Gastrocnemius medialis (tissue), 4 donors: Measurements from ENCODE around the gene TMEM53. TPM values are rescaled to one million over a fixed set of nuclear protein-coding genes. Genes with fewer than 3 reads are reported as not detected.
"Not testable (repeated sequence)": the region's sequence is repeated elsewhere in the genome, so short reads cannot be mapped to it uniquely, and the experiment has no call there.

Source experiments
- ATAC-seq, 2 donors: fragments of 150-250 bp; one replicate each; pipeline ENCODE4 v1.9.1; 2016
- DNase-seq, 2 donors: peaks; one replicate each; pipeline ENCODE4 v3.0.0-alpha.2; 2019
- H3K27ac ChIP-seq, 4 donors: fragments of 200-600 bp; sonication (generic); 1 replicate in 1 of 4; 2 replicates in 3 of 4; pipeline ENCODE4 v1.5.1; 2016 to 2018; ENCODE audit warnings: mild to moderate bottlenecking in 2 of 4, moderate library complexity in 1 of 4
- H3K27me3 ChIP-seq, 3 donors: fragments of 200-600 bp; sonication (generic) in 2 of 3; 1 replicate in 1 of 3; 2 replicates in 2 of 3; pipeline versions ENCODE4 v1.5.1 to v1.6.0; 2016 to 2019; ENCODE audit warnings: mild to moderate bottlenecking in 1 of 3, moderate library complexity in 1 of 3
- H3K36me3 ChIP-seq, 2 donors: fragments of 200-600 bp; sonication (generic) in 1 of 2; one replicate each; pipeline ENCODE4 v1.5.1; 2017 to 2018
- H3K4me1 ChIP-seq, 2 donors: fragments of 200-600 bp; sonication (generic) in 1 of 2; one replicate each; pipeline ENCODE4 v1.5.1; 2016 to 2017; ENCODE audit warnings: mild to moderate bottlenecking in 2 of 2
- H3K4me3 ChIP-seq, 4 donors: fragments of 200-600 bp; sonication (generic) in 3 of 4; 1 replicate in 1 of 4; 2 replicates in 3 of 4; pipeline ENCODE4 v1.5.1; 2016 to 2019; ENCODE audit warnings: mild to moderate bottlenecking in 2 of 4
- H3K9me3 ChIP-seq, 3 donors: fragments of 200-600 bp; sonication (generic) in 2 of 3; 1 replicate in 1 of 3; 2 replicates in 2 of 3; pipeline ENCODE4 v1.5.1; 2016 to 2019
- CTCF ChIP-seq, 5 experiments: fragments of 450-650 bp in 3 of 5; fragments of 200-600 bp in 2 of 5; sonication (generic) in 2 of 5; IDR thresholded peaks in 4 of 5; conservative IDR thresholded peaks in 1 of 5; 1 replicate in 4 of 5; 2 replicates in 1 of 5; pipeline ENCODE4 v1.5.1; 2016 to 2019; ENCODE audit warnings: antibody characterized with exemption in 5 of 5, mild to moderate bottlenecking in 3 of 5, moderate library complexity in 3 of 5
- POLR2A ChIP-seq, 2 donors: fragments of 450-650 bp; IDR thresholded peaks; one replicate each; pipeline ENCODE4 v1.6.1; 2017; ENCODE audit warnings: antibody characterized with exemption in 2 of 2, mild to moderate bottlenecking in 2 of 2, moderate library complexity in 2 of 2
- in situ Hi-C, 4 donors: fragments of 200-750 bp; cut with MboI; loops; one replicate each; pipeline versions ENCODE4 v1.15.0 to v1.8.0; 2017; ENCODE audit warnings: low sequenced_read_pairs in 4 of 4
- intact Hi-C: fragments of 100-400 bp; cut with DNase I; formaldehyde crosslinking; loops from one replicate; pipeline ENCODE4 v1.15.1; 2023; ENCODE audit warnings: low total_unique reads
- total RNA-seq, 4 donors: library from RNA; depleted of rRNA; stranded (reverse); fragments of >200 nt; gene quantifications; one replicate each; pipeline versions ENCODE4 v1.1.0 to v1.2.3, GENCODE V29; 2016

Gene TMEM53
- total RNA-seq, 4 donors from 2014 or later: 2.6 to 5.9 (median 4.2) TPM

GRCh38 chr1:44672961-44673674, 1.2 kb downstream of the TMEM53 start:
- peak overlapping the region; percentile 88 to 99 (median 95) for H3K27ac ChIP-seq
- H3K27me3 ChIP-seq: no peaks in the 10 kb centered on the region
- H3K9me3 ChIP-seq: no peaks in the 10 kb centered on the region
- TF ChIP-seq POLR2A (IDR thresholded peaks at IDR 0.05) (no peak), CTCF (IDR thresholded peaks at IDR 0.05 in 4 of 5, conservative IDR thresholded peaks at IDR 0.05 in 1 of 5) (no peak)
- ATAC-seq (no peak), DNase-seq (no peak)
- H3K4me3 ChIP-seq: peak overlapping the region; percentile 62 to 88 (median 69)
- H3K4me1 ChIP-seq: peaks cover 21 to 44% of the 10 kb centered on the region in 2 donors
- intact Hi-C loops (loop anchor here (5.0 kb wide), 1 partner anchor 41 kb away; no protein-coding TSS in a partner anchor), in situ Hi-C loops (no loop called here)
- H3K36me3 ChIP-seq: no peaks in the 10 kb centered on the region

DNA sequence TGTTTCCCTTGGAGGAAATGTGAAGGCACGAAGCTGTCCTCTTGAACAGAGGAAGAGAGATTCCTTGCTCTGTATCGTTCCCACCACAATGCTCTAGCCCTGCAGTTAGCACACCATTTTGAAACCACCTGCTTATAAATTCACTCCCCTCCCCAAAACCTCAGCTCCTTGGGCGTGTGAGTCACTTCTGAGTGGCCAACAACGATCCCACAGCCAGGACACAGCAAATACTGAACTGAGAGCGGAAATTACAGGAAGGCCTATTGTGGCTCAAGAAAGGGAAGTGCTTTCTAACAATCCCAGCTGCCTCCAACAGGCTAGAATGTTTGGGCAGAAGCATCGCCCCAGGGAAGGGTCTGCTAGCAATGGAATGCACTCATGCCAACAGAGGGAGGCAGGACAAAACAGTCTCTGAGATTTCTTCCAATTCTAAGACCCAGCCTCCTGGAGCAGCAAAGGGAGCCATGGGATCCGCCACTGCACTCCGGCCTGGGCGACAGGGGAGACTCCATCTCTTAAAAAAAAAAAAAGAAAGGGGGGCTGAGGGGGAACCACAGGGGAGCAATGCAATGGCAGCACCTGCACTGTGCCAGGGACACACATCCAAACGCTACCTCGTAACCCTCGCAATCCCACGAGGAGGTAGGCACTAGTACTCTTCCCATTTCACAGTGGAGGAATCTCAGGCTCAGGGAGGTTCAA, 1.9 kb downstream of the TMEM53 start:
- Histone ChIP-seq H3K36me3 (no peaks in the 10 kb centered on the region), H3K4me3 (no peak overlapping the region), H3K27ac (peak overlapping the region; percentile 88 to 99 (median 95)), H3K27me3 (no peaks in the 10 kb centered on the region), H3K4me1 (peaks cover 21 to 44% of the 10 kb centered on the region in 2 donors), H3K9me3 (no peaks in the 10 kb centered on the region)
- ATAC-seq (no peak), DNase-seq (no peak)
- intact Hi-C loops: loop anchor here (5.0 kb wide), 1 partner anchor 40 kb away; no protein-coding TSS in a partner anchor
- in situ Hi-C loops: no loop called here
- TF ChIP-seq CTCF (IDR thresholded peaks at IDR 0.05 in 4 of 5, conservative IDR thresholded peaks at IDR 0.05 in 1 of 5): no peak
- no peak for TF ChIP-seq POLR2A (IDR thresholded peaks at IDR 0.05)

DNA sequence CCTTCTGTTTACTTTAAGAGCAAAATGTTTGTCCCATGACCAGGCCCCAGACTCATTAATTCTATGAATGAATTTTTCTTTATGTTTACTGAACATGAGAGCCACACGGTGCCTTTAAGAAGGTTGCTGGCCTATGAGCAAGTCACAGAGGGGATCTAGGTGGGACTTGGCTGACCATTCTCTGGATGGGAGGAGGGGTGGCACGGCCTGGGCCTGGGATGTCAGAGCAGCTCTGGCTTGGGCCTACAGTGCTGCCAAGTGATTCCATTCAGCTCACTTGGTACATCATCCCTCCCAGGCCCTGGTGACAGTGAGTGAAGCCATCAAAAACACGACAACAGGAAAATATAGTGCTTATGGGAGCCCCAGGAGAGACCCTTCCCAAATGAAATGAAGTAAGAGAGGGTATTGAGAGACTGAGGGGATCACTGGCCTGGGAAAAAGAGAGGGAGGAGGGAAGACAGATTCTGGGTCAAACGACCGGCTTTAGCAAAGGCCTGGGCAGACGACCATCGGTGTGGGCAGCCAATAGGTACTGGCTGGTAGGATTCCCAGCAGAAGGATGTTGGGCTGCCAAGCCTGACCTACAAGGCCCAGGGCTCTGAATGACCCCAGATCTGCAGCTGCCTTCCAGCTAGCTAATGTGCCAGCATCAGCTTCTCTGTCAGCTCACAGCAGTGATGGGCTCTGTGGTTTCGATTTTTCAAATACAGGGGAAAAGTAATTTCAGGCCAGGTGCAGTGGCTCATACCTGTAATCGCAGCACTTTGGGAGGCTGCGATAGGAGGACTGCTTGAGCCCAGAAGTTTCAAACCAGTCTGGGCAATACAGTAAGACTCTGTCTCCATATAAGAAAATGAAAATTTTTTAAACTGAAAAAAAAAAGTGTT, 3.3 kb downstream of the TMEM53 start:
- no peak overlapping the region for H3K4me3 ChIP-seq
- no peak for ATAC-seq
- H3K27ac ChIP-seq: no peak overlapping the region
- no peaks in the 10 kb centered on the region for H3K36me3 ChIP-seq
- DNase-seq: no peak
- in situ Hi-C loops (no loop called here), intact Hi-C loops (loop anchor here (5.0 kb wide), 1 partner anchor 39 kb away; no protein-coding TSS in a partner anchor)
- H3K9me3 ChIP-seq: no peaks in the 10 kb centered on the region
- TF ChIP-seq POLR2A (IDR thresholded peaks at IDR 0.05): no peak
- no peak for TF ChIP-seq CTCF (IDR thresholded peaks at IDR 0.05 in 4 of 5, conservative IDR thresholded peaks at IDR 0.05 in 1 of 5)
- no peaks in the 10 kb centered on the region for H3K27me3 ChIP-seq
- peaks cover 21 to 32% of the 10 kb centered on the region in 2 donors for H3K4me1 ChIP-seq

DNA sequence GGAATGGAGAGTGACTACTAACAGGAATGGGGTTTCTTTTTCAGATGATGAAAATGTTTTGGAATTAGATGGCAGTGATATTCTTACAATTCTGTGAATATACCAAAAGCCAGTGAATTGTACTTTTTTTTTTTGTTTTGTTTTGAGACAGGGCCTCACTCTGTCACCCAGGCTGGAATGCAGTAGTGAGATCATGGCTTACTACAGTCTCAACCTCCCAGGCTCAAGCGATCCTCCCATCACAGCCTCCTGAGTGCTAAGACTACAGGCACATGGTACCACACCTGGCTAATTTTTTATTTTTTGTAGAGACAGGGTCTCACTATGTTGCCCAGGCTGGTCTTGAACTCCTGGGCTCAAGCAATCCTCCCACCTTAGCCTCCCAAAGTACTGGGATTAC, 7.6 kb downstream of the TMEM53 start:
- H3K9me3 ChIP-seq, H3K27ac ChIP-seq, H3K36me3 ChIP-seq, H3K4me1 ChIP-seq, in situ Hi-C loops, ATAC-seq, intact Hi-C loops, H3K4me3 ChIP-seq, DNase-seq, H3K27me3 ChIP-seq: not testable (repeated sequence)
